Caki2 (cell line): Measurements from ENCODE around the gene F2. TPM values are rescaled to one million over a fixed set of nuclear protein-coding genes. Genes with fewer than 3 reads are reported as not detected.

ENCODE experiments used
- DNase-seq: peaks from one replicate; pipeline ENCODE4 v3.0.0-alpha.2; 2015; ENCODE audit warnings: low read depth
- in situ Hi-C: cut with HindIII; loops from 2 replicates; pipeline ENCODE4 v1.10.0; 2016; ENCODE audit warnings: low sequenced_read_pairs, low pct_unique_long_range_greater_than_20kb, mixed read lengths
- total RNA-seq: library from RNA; depleted of rRNA; stranded (reverse); fragments of >200 nt; shearing (Covaris generic); gene quantifications from 2 replicates; pipeline ENCODE4 v1.2.3, GENCODE V29; 2014; ENCODE audit warnings: low replicate concordance; rRNA removed

F2 gene
- total RNA-seq, 1 experiment from 2014 or later: 0.71 TPM

DNA sequence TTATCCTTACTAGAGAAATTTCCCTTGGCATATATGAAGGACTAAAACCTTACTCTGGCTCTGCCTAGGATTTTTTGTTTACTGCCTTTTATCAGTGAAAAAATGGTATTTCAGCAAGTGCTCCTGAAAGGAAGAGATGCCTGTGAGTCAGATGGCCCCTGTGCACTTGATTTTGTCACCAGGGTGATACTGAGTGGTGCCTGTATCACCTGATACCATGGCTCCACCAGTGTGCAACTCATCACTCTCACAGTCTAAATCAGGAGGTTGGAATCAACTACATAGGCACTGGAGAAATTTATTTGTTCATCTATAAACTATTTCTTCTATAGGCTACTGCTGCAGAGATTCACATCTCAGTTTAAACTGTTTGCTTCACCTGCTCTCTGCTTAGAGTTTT lies 43.2 kb downstream of the F2 start:
- DNase-seq: no peak
- in situ Hi-C loops: no loop called here

DNA sequence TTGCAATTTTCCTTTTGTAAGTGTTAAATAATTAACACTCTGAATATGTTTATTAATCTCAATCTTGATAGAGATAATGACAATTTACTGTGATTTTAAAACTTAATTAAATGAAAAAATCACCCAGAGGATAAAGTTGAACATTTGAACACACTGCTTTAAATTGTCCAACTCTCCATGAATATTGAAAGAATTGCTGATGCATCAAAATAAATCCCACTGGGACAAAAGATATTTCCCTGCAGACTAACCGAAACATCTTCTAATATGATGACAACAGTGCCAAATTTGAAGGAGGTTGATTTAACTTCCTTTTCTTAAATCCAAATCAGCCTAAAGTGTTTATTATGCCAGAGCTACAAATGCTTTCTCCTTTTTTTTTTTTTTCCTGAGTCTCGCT lies 47.6 kb downstream of the F2 start:
- DNase-seq: no peak
- in situ Hi-C loops: no loop called here

DNA sequence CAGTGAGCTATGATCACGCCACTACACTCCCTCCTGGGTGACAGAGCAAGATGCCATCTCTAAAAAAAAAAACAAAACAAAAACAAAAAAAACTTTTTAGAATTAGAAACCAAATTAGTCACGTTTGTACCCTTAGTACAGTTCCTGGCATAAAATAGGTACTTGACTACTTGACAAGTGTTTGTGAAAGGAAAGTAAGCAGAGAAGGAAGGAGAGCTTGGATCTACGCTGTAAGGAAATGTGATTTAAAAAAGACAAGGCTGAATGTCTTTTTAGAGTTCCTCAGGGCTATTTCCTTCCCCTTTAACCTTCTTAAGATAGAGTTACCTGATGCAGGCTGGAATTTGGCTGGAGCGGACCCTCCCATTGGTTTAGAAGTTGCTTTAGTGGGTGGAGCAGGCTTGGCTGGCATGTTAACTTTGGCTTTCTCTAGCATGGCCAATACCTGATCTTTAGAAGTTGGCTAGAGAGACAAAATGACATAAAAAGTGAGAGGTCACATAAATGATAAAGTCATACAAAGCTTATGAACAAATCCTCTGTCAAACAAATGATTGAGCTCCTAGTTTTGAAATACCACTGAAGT lies 50.7 kb downstream of the F2 start:
- in situ Hi-C loops: no loop called here
- no peak for DNase-seq

DNA sequence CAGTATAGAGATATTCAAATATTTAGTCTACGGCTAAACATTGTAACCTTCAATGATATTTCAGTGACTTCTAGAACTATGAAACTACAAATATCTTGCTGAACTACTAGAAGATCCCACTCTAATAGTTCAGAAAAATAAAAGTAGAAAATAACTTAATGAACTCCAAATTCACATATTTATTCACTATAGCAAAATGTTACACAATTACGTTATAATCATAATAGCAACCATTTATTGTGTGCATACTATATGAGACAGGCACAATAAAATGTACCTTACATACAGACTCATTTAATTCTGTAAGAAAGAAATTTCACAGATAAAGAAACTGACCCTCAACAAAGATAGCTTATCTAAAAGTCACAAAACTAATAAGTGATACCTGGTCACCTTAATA lies 57.9 kb downstream of the F2 start:
- in situ Hi-C loops: no loop called here
- no peak for DNase-seq

DNA sequence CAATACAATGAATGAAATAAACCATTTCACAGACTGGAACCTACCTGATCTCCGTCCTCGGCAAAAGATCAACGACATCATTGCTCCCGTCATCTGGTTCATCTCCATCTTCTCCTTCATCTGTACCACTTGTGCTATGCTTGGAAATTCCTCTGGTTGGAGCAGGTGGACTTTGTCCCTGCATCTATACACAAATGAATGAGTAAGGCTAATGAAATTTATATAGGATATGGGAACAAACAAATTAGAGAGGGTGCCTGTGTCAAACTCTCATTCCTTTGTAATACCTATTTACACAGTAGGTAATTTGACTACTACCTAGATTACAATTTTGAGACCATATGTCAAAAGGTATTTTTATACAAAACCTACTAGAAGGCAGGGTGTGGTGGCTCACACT lies 59.4 kb downstream of the F2 start:
- no peak for DNase-seq
- in situ Hi-C loops: no loop called here

Other genes starting within 250 kb of the F2 start
- 21.0 and 28.1 TPM in 2 replicates for gene AMBRA1, start 125.2 kb upstream of the F2 start, total RNA-seq
- 1.6 and 4.8 TPM in 2 replicates for gene HARBI1, start 102.0 kb upstream of the F2 start, total RNA-seq
- gene ATG13, start 101.7 kb upstream of the F2 start, total RNA-seq: 24.5 and 43.1 TPM in 2 replicates
- 6.1 and 9.4 TPM in 2 replicates for gene ARHGAP1, start 18.6 kb upstream of the F2 start, total RNA-seq
- gene ZNF408, start 18.2 kb upstream of the F2 start, total RNA-seq: 12.2 and 21.8 TPM in 2 replicates
- gene CKAP5, start 127.1 kb downstream of the F2 start, total RNA-seq: 24.3 and 24.7 TPM in 2 replicates
- gene LRP4, start 199.3 kb downstream of the F2 start, total RNA-seq: 8.7 and 15.2 TPM in 2 replicates
- 20.9 and 33.6 TPM in 2 replicates for gene CSTPP1, start 217.5 kb downstream of the F2 start, total RNA-seq